H1 (cell line): Measurements from ENCODE around the gene ZMYND12. TPM values are rescaled to one million over a fixed set of nuclear protein-coding genes. Genes with fewer than 3 reads are reported as not detected.

Experiments used
- CTCF ChIA-PET: fragments of 300-600 bp; sonication (Branson Sonifier 250); formaldehyde crosslinking; loops from one replicate; lab custom pipeline; 2021; ENCODE audit not compliant: partially characterized antibody; lab: Charles Lee
- POLR2A ChIA-PET: fragments of 300-600 bp; sonication (Branson Sonifier 250); formaldehyde crosslinking; loops from one replicate; lab custom pipeline; 2021; ENCODE audit warnings: inconsistent platforms; ENCODE audit not compliant: partially characterized antibody; lab: Charles Lee
- DNase-seq, 2 experiments: peaks; one replicate each; pipeline versions ENCODE4 v3.0.0 to v3.0.0-alpha.2; 2010 to 2022; ENCODE audit warnings: low spot score in 2 of 2, low read depth in 1 of 2, mixed read lengths in 1 of 2
- FAIRE-seq: peaks from 2 replicates; lab custom pipeline; 2011; peaks lifted over from hg19 to GRCh38; lab: Jason Lieb, UNC
- H2AFZ ChIP-seq: 2 replicates; pipeline ENCODE4 v1.8.1; 2012; ENCODE audit warnings: low read length, inconsistent platforms
- H2AK5ac ChIP-seq: 2 replicates; pipeline ENCODE4 v1.6.1; 2013; ENCODE audit warnings: low read depth, low read length
- H2BK120ac ChIP-seq: replicated peaks from 2 replicates; pipeline ENCODE3; 2013; ENCODE audit warnings: low read depth, low read length, inconsistent platforms
- H2BK12ac ChIP-seq: 2 replicates; pipeline ENCODE4 v1.6.1; 2013; ENCODE audit warnings: low read depth, low read length
- H2BK15ac ChIP-seq: 2 replicates; pipeline ENCODE4 v1.6.1; 2013; ENCODE audit warnings: low read length
- H2BK20ac ChIP-seq: 2 replicates; pipeline ENCODE4 v1.6.1; 2013; ENCODE audit warnings: low read length
- H2BK5ac ChIP-seq: 2 replicates; pipeline ENCODE4 v1.6.1; 2013; ENCODE audit warnings: low read depth, low read length
- H3K14ac ChIP-seq: 2 replicates; pipeline ENCODE4 v1.6.1; 2013; ENCODE audit warnings: inconsistent platforms; ENCODE audit not compliant: insufficient read length
- H3K18ac ChIP-seq: 2 replicates; pipeline ENCODE4 v1.6.1; 2013; ENCODE audit warnings: low read length; ENCODE audit errors: extremely low read depth
- H3K23ac ChIP-seq: 2 replicates; pipeline ENCODE4 v1.6.1; 2013; ENCODE audit warnings: inconsistent platforms; ENCODE audit not compliant: insufficient read length
- H3K23me2 ChIP-seq: 2 replicates; pipeline ENCODE4 v1.6.1; 2013; ENCODE audit warnings: low read depth, low read length
- H3K27ac ChIP-seq: 2 replicates; pipeline ENCODE4 v1.6.1; 2011; ENCODE audit warnings: low read depth, low read length, inconsistent platforms
- H3K27me3 ChIP-seq, 4 experiments: replicated peaks in 1 of 4; 1 replicate in 1 of 4; 2 replicates in 3 of 4; pipeline versions ENCODE4 v1.6.1 to v1.8.1; 2011 to 2013; ENCODE audit warnings: low read length in 3 of 4, mild to moderate bottlenecking in 3 of 4, inconsistent platforms in 2 of 4, mixed read lengths in 2 of 4, moderate library complexity in 1 of 4; ENCODE audit not compliant: control insufficient read depth in 3 of 4, insufficient read depth in 3 of 4; ENCODE audit errors: extremely low read depth in 1 of 4
- H3K36me3 ChIP-seq, 4 experiments: 2 replicates each; pipeline versions ENCODE4 v1.6.1 to v1.8.1; 2011 to 2013; ENCODE audit warnings: mild to moderate bottlenecking in 4 of 4, low read length in 3 of 4, moderate library complexity in 2 of 4, control low read depth in 1 of 4, inconsistent platforms in 1 of 4; ENCODE audit not compliant: insufficient read depth in 4 of 4, control insufficient read depth in 2 of 4
- H3K4ac ChIP-seq: replicated peaks from 2 replicates; pipeline ENCODE3; 2013; ENCODE audit warnings: low read length, low read depth, mixed read lengths, inconsistent platforms; ENCODE audit not compliant: insufficient read length
- H3K4me1 ChIP-seq, 4 experiments: replicated peaks in 1 of 4; 1 replicate in 1 of 4; 2 replicates in 3 of 4; pipeline versions ENCODE4 v1.6.1 to v1.8.1; 2011 to 2013; ENCODE audit warnings: low read length in 3 of 4, inconsistent platforms in 2 of 4, mixed read lengths in 1 of 4; ENCODE audit not compliant: insufficient read depth in 4 of 4, control insufficient read depth in 3 of 4
- H3K4me2 ChIP-seq, 2 experiments: 2 replicates each; pipeline versions ENCODE4 v1.6.1 to v1.8.1; 2011 to 2013; ENCODE audit warnings: low read depth in 2 of 2, low read length in 2 of 2, control low read depth in 1 of 2, inconsistent platforms in 1 of 2, mild to moderate bottlenecking in 1 of 2; ENCODE audit not compliant: insufficient read depth in 1 of 2
- H3K4me3 ChIP-seq, 4 experiments: fragments of 200-600, 300-600 bp in 1 of 4; sonication (generic), shearing (Covaris generic), sonication (Bioruptor Twin) in 1 of 4; 2 replicates each; pipeline versions ENCODE4 v1.5.1 to v1.8.1; 2011 to 2016; ENCODE audit warnings: low read length in 4 of 4, low read depth in 3 of 4, control low read depth in 2 of 4, inconsistent platforms in 2 of 4, mild to moderate bottlenecking in 2 of 4, mixed read lengths in 1 of 4, moderate library complexity in 1 of 4; ENCODE audit not compliant: insufficient read depth in 2 of 4; ENCODE audit errors: extremely low read depth in 1 of 4
- H3K56ac ChIP-seq: replicated peaks from 2 replicates; pipeline ENCODE3; 2013; ENCODE audit warnings: low read depth, mild to moderate bottlenecking, mixed read lengths, low read length, inconsistent platforms; ENCODE audit not compliant: insufficient read length
- H3K79me1 ChIP-seq: 2 replicates; pipeline ENCODE4 v1.6.1; 2013; ENCODE audit warnings: low read depth, low read length, control low read depth
- H3K79me2 ChIP-seq, 2 experiments: 2 replicates each; pipeline versions ENCODE4 v1.6.1 to v1.8.1; 2012 to 2013; ENCODE audit warnings: low read length in 2 of 2, mild to moderate bottlenecking in 2 of 2, inconsistent platforms in 1 of 2; ENCODE audit not compliant: insufficient read depth in 2 of 2, control insufficient read depth in 1 of 2
- H3K9ac ChIP-seq, 4 experiments: replicated peaks in 1 of 4; 1 replicate in 1 of 4; 2 replicates in 3 of 4; pipeline versions ENCODE4 v1.6.1 to v1.8.1; 2011 to 2013; ENCODE audit warnings: low read depth in 3 of 4, low read length in 3 of 4, control low read depth in 2 of 4, mild to moderate bottlenecking in 2 of 4, moderate library complexity in 2 of 4, inconsistent platforms in 1 of 4; ENCODE audit errors: extremely low read depth in 1 of 4
- H3K9me3 ChIP-seq, 2 experiments: 2 replicates each; pipeline versions ENCODE4 v1.6.1 to v1.8.1; 2012 to 2013; ENCODE audit warnings: mild to moderate bottlenecking in 2 of 2, moderate library complexity in 2 of 2, control low read depth in 1 of 2, inconsistent platforms in 1 of 2, low read depth in 1 of 2, low read length in 1 of 2, mixed read lengths in 1 of 2; ENCODE audit not compliant: insufficient read depth in 2 of 2
- H4K20me1 ChIP-seq, 2 experiments: replicated peaks in 1 of 2; 2 replicates each; pipeline versions ENCODE3 to v1.8.1; 2011 to 2013; ENCODE audit warnings: inconsistent platforms in 2 of 2, low read length in 2 of 2, mild to moderate bottlenecking in 1 of 2; ENCODE audit not compliant: insufficient read depth in 2 of 2, control insufficient read depth in 1 of 2
- H4K5ac ChIP-seq: 2 replicates; pipeline ENCODE4 v1.6.1; 2013; ENCODE audit warnings: low read length, low read depth, mixed read lengths, inconsistent platforms; ENCODE audit not compliant: insufficient read length
- H4K8ac ChIP-seq: 2 replicates; pipeline ENCODE4 v1.8.0; 2013; ENCODE audit warnings: mild to moderate bottlenecking, moderate library complexity, low read length, inconsistent platforms; ENCODE audit not compliant: insufficient read depth; ENCODE audit errors: extremely low read depth
- H4K91ac ChIP-seq: replicated peaks from 2 replicates; pipeline ENCODE3; 2013; ENCODE audit warnings: low read length, mixed read lengths, inconsistent platforms; ENCODE audit not compliant: insufficient read length
- BCL11A ChIP-seq, 2 experiments: IDR thresholded peaks; one replicate each; pipeline ENCODE4 v1.6.1; 2011; ENCODE audit warnings: low read depth in 2 of 2, low read length in 2 of 2, mild to moderate bottlenecking in 2 of 2
- CHD2 ChIP-seq: IDR thresholded peaks from 2 replicates; pipeline ENCODE4 v1.6.1; 2012; ENCODE audit warnings: low read length, improper control_type of control experiment
- CTBP2 ChIP-seq: IDR thresholded peaks from 2 replicates; pipeline ENCODE4 v1.7.0; 2011; ENCODE audit warnings: borderline replicate concordance, mild to moderate bottlenecking, moderate library complexity, mixed read lengths, low read length; ENCODE audit not compliant: insufficient read depth, insufficient read length
- WGBS, 2 experiments: shearing (Covaris generic) in 1 of 2; methylation state at CpG; one replicate each; pipeline versions ENCODE4 v1.1.6 to v1.1.7; 2013 to 2015; ENCODE audit warnings: low lambda C conversion rate in 2 of 2, mixed read lengths in 2 of 2, inconsistent platforms in 1 of 2, low coverage in 1 of 2, missing lambda C conversion rate in 1 of 2; ENCODE audit not compliant: insufficient replicate concordance in 2 of 2, insufficient coverage in 1 of 2, insufficient read length in 1 of 2; ENCODE audit errors: extremely low coverage in 1 of 2, missing lambda C conversion rate in 1 of 2; 5-methylcytosine and 5-hydroxymethylcytosine counted together
- polyA plus RNA-seq, 7 experiments: library from polyadenylated mRNA; depleted of rRNA in 3 of 7; stranded (reverse) in 5 of 7; unstranded in 2 of 7; fragments of >200 nt in 5 of 7; fragments of 200-250 nt in 2 of 7; gene quantifications; 1 replicate in 5 of 7; 2 replicates in 1 of 7; 4 replicates in 1 of 7; pipeline versions ENCODE4 v1.2.1 to v1.2.3, GENCODE V29; 2011 to 2013; ENCODE audit warnings: missing spikeins in 2 of 7, mixed read lengths in 2 of 7
- total RNA-seq: library from RNA; stranded (reverse); fragmentation: NEBNext Ultra II Directional; extraction: Animal tissue kit (Norgen Biotek cat#: 25700); gene quantifications from 2 replicates; pipeline ENCODE4 v1.2.1, GENCODE V29; 2021

The ZMYND12 gene
- total and polyA plus RNA-seq, 2 of the 8 experiments (the other 6 are each of a cell fraction or from before 2014, with no cell fraction given) = 0.62 TPM; not detected in 1

- POLR2A ChIA-PET = interaction anchor here (1.6 to 2.6 kb wide), 2 partner anchors 16 to 18 kb away, joined by 3 to 6 read pairs; no protein-coding TSS in a partner anchor
- no peaks in the 10 kb centered on the region for H3K23me2 ChIP-seq
- no peak overlapping the region for H4K91ac ChIP-seq
- H2BK15ac ChIP-seq = no peak overlapping the region
- no peak overlapping the region for H2AK5ac ChIP-seq
- H2BK120ac ChIP-seq = no peak overlapping the region
- H3K4me2 ChIP-seq = no peak overlapping the region
- WGBS, 2 experiments = 89% methylated on average over 6 of the region's 6 CpGs; no CpG with 5 or more reads in 1 of the 2 experiments
- H3K79me2 ChIP-seq = no peaks in the 10 kb centered on the region
- FAIRE-seq (no peak), DNase-seq (no peak)
- H2BK12ac ChIP-seq = no peak overlapping the region
- H3K27me3 ChIP-seq = no peaks in the 10 kb centered on the region
- no peak for TF ChIP-seq BCL11A (IDR thresholded peaks at IDR 0.05; ENCODE audit: low read depth in 2 of 2, low read length in 2 of 2)
- no peak for TF ChIP-seq CHD2
- no peak for TF ChIP-seq CTBP2
- no peak overlapping the region for H3K4me3 ChIP-seq
- H2AFZ ChIP-seq = 0 out of 2 replicates have a peak overlapping the region, but pooled peaks have one; percentile 16
- H3K4ac ChIP-seq = no peak overlapping the region
- H3K79me1 ChIP-seq = no peaks in the 10 kb centered on the region
- H2BK5ac ChIP-seq = no peak overlapping the region
- no peak overlapping the region for H3K9ac ChIP-seq
- no peaks in the 10 kb centered on the region for H3K4me1 ChIP-seq
- H3K14ac ChIP-seq = peak overlapping the region; percentile 66
- no peak overlapping the region for H2BK20ac ChIP-seq
- H3K23ac ChIP-seq = no peak overlapping the region
- H3K56ac ChIP-seq = no peak overlapping the region
- no peak overlapping the region for H3K27ac ChIP-seq
- H4K20me1 ChIP-seq = no peaks in the 10 kb centered on the region
- H4K8ac ChIP-seq = no peak overlapping the region
- H4K5ac ChIP-seq = no peak overlapping the region
- H3K9me3 ChIP-seq = no peaks in the 10 kb centered on the region; a peak in 1 of 4 replicates
- H3K36me3 ChIP-seq = no peaks in the 10 kb centered on the region
- CTCF ChIA-PET = interaction anchor here (0.8 kb wide), 1 partner anchor 33 kb away, joined by 3 read pairs; no protein-coding TSS in a partner anchor
- no peak overlapping the region for H3K18ac ChIP-seq
Measured at GRCh38 chr1:42433369-42433768, 22.5 kb downstream of the ZMYND12 start.
